ENCODE data around the gene SLC44A4. TPM values are rescaled to one million over a fixed set of nuclear protein-coding genes. Genes with fewer than 3 reads are reported as not detected.
"Not testable (repeated sequence)": the region's sequence is repeated elsewhere in the genome, so short reads cannot be mapped to it uniquely, and the experiment has no call there.

Gene SLC44A4
- total and polyA plus RNA-seq, 2 of the 8 experiments (the other 6 are each of a cell fraction or from before 2014, with no cell fraction given), result 4.8 to 7.0 TPM

DNA sequence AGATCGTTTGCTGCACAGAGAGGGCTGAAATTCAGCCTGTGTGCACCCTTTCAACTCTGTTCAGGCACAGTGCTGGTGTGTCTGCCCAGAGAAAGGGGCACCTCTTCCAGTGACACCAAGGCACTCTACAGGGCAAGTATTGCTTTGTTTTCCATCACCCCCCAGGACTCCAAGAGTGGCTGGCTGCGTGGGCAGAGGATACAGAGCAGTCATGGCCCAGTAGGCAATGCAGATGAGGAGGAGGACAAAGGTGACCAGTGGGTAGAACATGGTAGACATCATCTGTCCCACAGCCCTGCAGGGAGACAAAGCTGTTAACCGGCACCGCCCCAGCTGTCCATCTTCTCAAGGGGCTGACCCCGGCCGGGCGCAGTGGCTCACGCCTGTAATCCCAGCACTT lies 9.5 kb downstream of the SLC44A4 start (continued):
- no peak for TF ChIP-seq GABPA (IDR thresholded peaks at IDR 0.05; ENCODE audit: borderline replicate concordance, insufficient read depth, low read length)
- TF ChIP-seq, protein P1, sequence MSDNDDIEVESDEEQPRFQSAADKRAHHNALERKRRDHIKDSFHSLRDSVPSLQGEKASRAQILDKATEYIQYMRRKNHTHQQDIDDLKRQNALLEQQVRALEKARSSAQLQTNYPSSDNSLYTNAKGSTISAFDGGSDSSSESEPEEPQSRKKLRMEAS (IDR thresholded peaks at IDR 0.05), result no peak

DNA sequence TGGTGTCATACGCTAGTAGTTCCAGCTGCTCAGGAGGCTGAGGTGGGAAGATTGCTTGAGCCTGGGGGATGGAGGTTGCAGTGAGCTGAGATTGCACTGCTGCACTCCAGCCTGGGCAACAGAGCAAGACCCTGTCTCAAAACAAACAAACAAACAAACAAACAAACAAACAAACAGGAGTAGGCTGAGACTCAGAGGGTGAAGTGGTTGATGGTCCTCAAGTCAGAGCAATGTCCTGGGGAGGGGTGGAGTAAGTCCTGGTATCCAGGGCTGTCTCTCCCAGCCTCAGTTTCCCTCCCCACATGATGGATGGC lies 10.2 kb downstream of the SLC44A4 start:
- H2AK5ac ChIP-seq (ENCODE audit: low read depth, low read length); H3K27me3 ChIP-seq (replicated peaks in 1 of 4; ENCODE audit: control insufficient read depth in 3 of 4, extremely low read depth in 1 of 4, insufficient read depth in 3 of 4, low read length in 3 of 4); H3K14ac ChIP-seq (ENCODE audit: insufficient read length); H3K18ac ChIP-seq (ENCODE audit: extremely low read depth, low read length); FAIRE-seq; H3K9ac ChIP-seq (replicated peaks in 1 of 4; ENCODE audit: extremely low read depth in 1 of 4, low read depth in 3 of 4, low read length in 3 of 4); H2AFZ ChIP-seq (ENCODE audit: low read length); H3K36me3 ChIP-seq (ENCODE audit: control insufficient read depth in 2 of 4, insufficient read depth in 4 of 4, low read length in 3 of 4); H2BK20ac ChIP-seq (ENCODE audit: low read length); H2BK15ac ChIP-seq (ENCODE audit: low read length); H3K56ac ChIP-seq (replicated peaks; ENCODE audit: insufficient read length, low read depth, low read length); H4K91ac ChIP-seq (replicated peaks; ENCODE audit: insufficient read length, low read length); H2BK5ac ChIP-seq (ENCODE audit: low read depth, low read length); H2BK120ac ChIP-seq (replicated peaks; ENCODE audit: low read depth, low read length); H3K79me1 ChIP-seq (ENCODE audit: low read depth, low read length); H3K79me2 ChIP-seq (ENCODE audit: control insufficient read depth in 1 of 2, insufficient read depth in 2 of 2, low read length in 2 of 2); H3K4me3 ChIP-seq (ENCODE audit: extremely low read depth in 1 of 4, insufficient read depth in 2 of 4, low read depth in 3 of 4, low read length in 4 of 4); DNase-seq (ENCODE audit: low read depth in 1 of 2, low spot score in 2 of 2); H2BK12ac ChIP-seq (ENCODE audit: low read depth, low read length); H3K27ac ChIP-seq (ENCODE audit: low read depth, low read length); H3K4me2 ChIP-seq (ENCODE audit: insufficient read depth in 1 of 2, low read depth in 2 of 2, low read length in 2 of 2); H3K4ac ChIP-seq (replicated peaks; ENCODE audit: insufficient read length, low read depth, low read length); H3K23me2 ChIP-seq (ENCODE audit: low read depth, low read length); H4K5ac ChIP-seq (ENCODE audit: insufficient read length, low read depth, low read length); H3K23ac ChIP-seq (ENCODE audit: insufficient read length); H3K9me3 ChIP-seq (ENCODE audit: insufficient read depth in 2 of 2, low read depth in 1 of 2, low read length in 1 of 2); H4K20me1 ChIP-seq (replicated peaks in 1 of 2; ENCODE audit: control insufficient read depth in 1 of 2, insufficient read depth in 2 of 2, low read length in 2 of 2); H4K8ac ChIP-seq (ENCODE audit: extremely low read depth, insufficient read depth, low read length): not testable (repeated sequence)
- ChIA-PET POLR2A (ENCODE audit: partially characterized antibody) (interaction anchor here (1.0 to 6.7 kb wide), 15 partner anchors 9 to 248 kb away, joined by 3 to 40 read pairs (median 4); partner anchors contain the start of genes BAG6, EHMT2 and HSPA1B), CTCF (ENCODE audit: partially characterized antibody) (interaction anchor here (0.7 to 5.8 kb wide), 14 partner anchors 8 to 182 kb away, joined by 3 to 25 read pairs (median 4); no protein-coding TSS in a partner anchor)
- 75% methylated on average over 1 of the region's 1 CpG; no CpG with 5 or more reads in 1 of the 2 experiments for WGBS, 2 experiments (ENCODE audit: extremely low coverage in 1 of 2, insufficient coverage in 1 of 2, insufficient read length in 1 of 2, insufficient replicate concordance in 2 of 2, low coverage in 1 of 2, low lambda C conversion rate in 2 of 2, missing lambda C conversion rate in 1 of 2)
- peaks cover 0 to 20% (median 8%) of the 10 kb centered on the region in 4 experiments; a peak in 6 of 7 replicates for H3K4me1 ChIP-seq (replicated peaks in 1 of 4; ENCODE audit: control insufficient read depth in 3 of 4, insufficient read depth in 4 of 4, low read length in 3 of 4)

All from H1 (cell line).